HPDE6-E6E7 (cell line): ENCODE results near the gene COPG2.

ENCODE experiments used
- DNase-seq: peaks from one replicate; pipeline ENCODE4 v3.0.0; 2011; ENCODE audit warnings: missing footprints; ENCODE audit errors: extremely low spot score

Gene COPG2

GRCh38 chr7:130475776-130476175 is 192.8 kb downstream of the COPG2 start:
- no peak for DNase-seq

GRCh38 chr7:130473876-130474275 is 194.7 kb downstream of the COPG2 start:
- DNase-seq, result no peak

GRCh38 chr7:130473289-130473688 is 195.3 kb downstream of the COPG2 start:
- DNase-seq, result no peak

GRCh38 chr7:130471974-130472373 is 196.6 kb downstream of the COPG2 start:
- DNase-seq, result no peak

- DNase-seq, result no peak
Measured at GRCh38 chr7:130468612-130469011, 199.9 kb downstream of the COPG2 start.

GRCh38 chr7:130463553-130464434 is 204.8 kb downstream of the COPG2 start:
- no peak for DNase-seq

- DNase-seq, result no peak
Measured at GRCh38 chr7:130461272-130461671, 207.3 kb downstream of the COPG2 start.

GRCh38 chr7:130458257-130458656 is 210.3 kb downstream of the COPG2 start:
- no peak for DNase-seq
